K562 (cell line): ENCODE results near the gene ANO10. TPM values are rescaled to one million over a fixed set of nuclear protein-coding genes. Genes with fewer than 3 reads are reported as not detected.

Experiments used
- BRD4 ChIP-seq: fragments of 200-600 bp; sonication (generic); IDR thresholded peaks from 2 replicates; pipeline ENCODE4 v1.6.1; 2017; ENCODE audit warnings: inconsistent platforms
- CREB5 ChIP-seq: fragments of 250-450 bp; sonication (Bioruptor Pico); IDR thresholded peaks from 2 replicates; pipeline ENCODE4 v1.5.0; 2020; ENCODE audit warnings: mild to moderate bottlenecking
- HNRNPL ChIP-seq: fragments of 200-400 bp; formaldehyde crosslinking; IDR thresholded peaks from 2 replicates; pipeline ENCODE4 v1.6.1; 2017; ENCODE audit warnings: low read depth, mild to moderate bottlenecking, low read length
- MYBL2 ChIP-seq, 2 experiments: fragments of 450-650 bp in 1 of 2; sonication (generic) in 1 of 2; formaldehyde crosslinking in 1 of 2; IDR thresholded peaks; 2 replicates each; pipeline versions ENCODE4 v1.6.1 to v1.8.1; 2017 to 2022; ENCODE audit warnings: borderline replicate concordance in 1 of 2, inconsistent platforms in 1 of 2, low read depth in 1 of 2, mild to moderate bottlenecking in 1 of 2, missing genetic modification reagents in 1 of 2, moderate library complexity in 1 of 2
- NELFE ChIP-seq: IDR thresholded peaks from 2 replicates; pipeline ENCODE4 v1.6.1; 2011; ENCODE audit warnings: mild to moderate bottlenecking; ENCODE audit not compliant: insufficient read depth, insufficient read length
- PML ChIP-seq: IDR thresholded peaks from 2 replicates; pipeline ENCODE4 v1.6.1; 2012; ENCODE audit warnings: low read length, inconsistent platforms
- REST ChIP-seq, 2 experiments: fragments of 450-650 bp; formaldehyde crosslinking in 1 of 2; IDR thresholded peaks; 2 replicates each; pipeline versions ENCODE4 v1.4.0 to v1.6.1; 2014 to 2020; ENCODE audit warnings: mild to moderate bottlenecking in 2 of 2, borderline replicate concordance in 1 of 2, low read depth in 1 of 2
- SNRNP70 ChIP-seq: fragments of 200-400 bp; formaldehyde crosslinking; optimal IDR thresholded peaks from 2 replicates; pipeline ENCODE3; 2017; ENCODE audit warnings: low read depth, low read length
- TSC22D4 ChIP-seq: fragments of 450-650 bp; IDR thresholded peaks from 2 replicates; pipeline ENCODE4 v1.6.1; 2016; ENCODE audit warnings: missing genetic modification characterization, missing biosample characterization, control low read depth
- ZBTB17 ChIP-seq: fragments of 450-650 bp; formaldehyde crosslinking; IDR thresholded peaks from 2 replicates; pipeline ENCODE4 v1.4.0; 2020; ENCODE audit warnings: mild to moderate bottlenecking
- ZFP1 ChIP-seq: fragments of 450-650 bp; formaldehyde crosslinking; IDR thresholded peaks from 2 replicates; pipeline ENCODE4 v1.4.0; 2020; ENCODE audit warnings: mild to moderate bottlenecking, mixed read lengths
- ZSCAN29 ChIP-seq: fragments of 450-650 bp; IDR thresholded peaks from 2 replicates; pipeline ENCODE4 v1.6.1; 2017
- polyA plus RNA-seq, 8 experiments: library from polyadenylated mRNA; depleted of rRNA in 4 of 8; stranded (reverse) in 5 of 8; unstranded in 3 of 8; fragments of >200 nt; fragmentation: Nextera tagmentation in 2 of 8; fragmentation: Illumina TruSeq in 1 of 8; extraction: Ambion mirVana in 2 of 8; extraction: Trizol in 1 of 8; gene quantifications; 2 replicates each; pipeline versions ENCODE4 v1.2.1 to v1.2.3, GENCODE V29; 2011 to 2014; ENCODE audit warnings: inconsistent platforms in 1 of 8, missing spikeins in 1 of 8
- total RNA-seq, 7 experiments: library from RNA; depleted of rRNA in 6 of 7; stranded (reverse); fragments of >200 nt in 6 of 7; fragmentation: Illumina TruSeq in 2 of 7; extraction: Trizol in 2 of 7; gene quantifications; 2 replicates each; pipeline versions ENCODE4 v1.2.1 to v1.2.3, GENCODE V29; 2011 to 2021; ENCODE audit warnings: low replicate concordance in 1 of 7

Gene ANO10
- total and polyA plus RNA-seq, 9 of the 15 experiments (the other 6 are each of a cell fraction or from before 2014, with no cell fraction given): 6.4 to 46.0 (median 32.3) TPM

GRCh38 chr3:43432462-43432861 lies 189.3 kb downstream of the ANO10 start (continued):
- TF ChIP-seq REST (IDR thresholded peaks at IDR 0.05; ENCODE audit: borderline replicate concordance): no peak
- TF ChIP-seq REST (CRISPR knock-in tag; IDR thresholded peaks at IDR 0.05; ENCODE audit: low read depth): no peak
- no peak for TF ChIP-seq SNRNP70
- TF ChIP-seq BRD4: no peak
- TF ChIP-seq CREB5 (CRISPR knock-in tag): no peak
- TF ChIP-seq ZFP1 (CRISPR knock-in tag): no peak
- TF ChIP-seq MYBL2 (IDR thresholded peaks at IDR 0.05; ENCODE audit: low read depth): no peak
- no peak for TF ChIP-seq MYBL2 (CRISPR knock-in tag; IDR thresholded peaks at IDR 0.05; ENCODE audit: borderline replicate concordance)
- TF ChIP-seq TSC22D4 (tag): no peak
- TF ChIP-seq ZBTB17: no peak
- TF ChIP-seq HNRNPL: no peak
- TF ChIP-seq PML: no peak
- TF ChIP-seq ZSCAN29: no peak
- TF ChIP-seq NELFE: no peak
